Gastrocnemius medialis (tissue), 4 donors: ENCODE data around the gene ATP6V0D1. TPM values are rescaled to one million over a fixed set of nuclear protein-coding genes. Genes with fewer than 3 reads are reported as not detected.

Experiments used
- ATAC-seq, 2 donors: fragments of 150-250 bp; one replicate each; pipeline ENCODE4 v1.9.1; 2016
- DNase-seq, 2 donors: peaks; one replicate each; pipeline ENCODE4 v3.0.0-alpha.2; 2019
- H3K27ac ChIP-seq, 4 donors: fragments of 200-600 bp; sonication (generic); 1 replicate in 1 of 4; 2 replicates in 3 of 4; pipeline ENCODE4 v1.5.1; 2016 to 2018; ENCODE audit warnings: mild to moderate bottlenecking in 2 of 4, moderate library complexity in 1 of 4
- H3K27me3 ChIP-seq, 3 donors: fragments of 200-600 bp; sonication (generic) in 2 of 3; 1 replicate in 1 of 3; 2 replicates in 2 of 3; pipeline versions ENCODE4 v1.5.1 to v1.6.0; 2016 to 2019; ENCODE audit warnings: mild to moderate bottlenecking in 1 of 3, moderate library complexity in 1 of 3
- H3K36me3 ChIP-seq, 2 donors: fragments of 200-600 bp; sonication (generic) in 1 of 2; one replicate each; pipeline ENCODE4 v1.5.1; 2017 to 2018
- H3K4me1 ChIP-seq, 2 donors: fragments of 200-600 bp; sonication (generic) in 1 of 2; one replicate each; pipeline ENCODE4 v1.5.1; 2016 to 2017; ENCODE audit warnings: mild to moderate bottlenecking in 2 of 2
- H3K4me3 ChIP-seq, 4 donors: fragments of 200-600 bp; sonication (generic) in 3 of 4; 1 replicate in 1 of 4; 2 replicates in 3 of 4; pipeline ENCODE4 v1.5.1; 2016 to 2019; ENCODE audit warnings: mild to moderate bottlenecking in 2 of 4
- H3K9me3 ChIP-seq, 3 donors: fragments of 200-600 bp; sonication (generic) in 2 of 3; 1 replicate in 1 of 3; 2 replicates in 2 of 3; pipeline ENCODE4 v1.5.1; 2016 to 2019
- CTCF ChIP-seq, 5 experiments: fragments of 450-650 bp in 3 of 5; fragments of 200-600 bp in 2 of 5; sonication (generic) in 2 of 5; IDR thresholded peaks in 4 of 5; conservative IDR thresholded peaks in 1 of 5; 1 replicate in 4 of 5; 2 replicates in 1 of 5; pipeline ENCODE4 v1.5.1; 2016 to 2019; ENCODE audit warnings: antibody characterized with exemption in 5 of 5, mild to moderate bottlenecking in 3 of 5, moderate library complexity in 3 of 5
- POLR2A ChIP-seq, 2 donors: fragments of 450-650 bp; IDR thresholded peaks; one replicate each; pipeline ENCODE4 v1.6.1; 2017; ENCODE audit warnings: antibody characterized with exemption in 2 of 2, mild to moderate bottlenecking in 2 of 2, moderate library complexity in 2 of 2
- in situ Hi-C, 4 donors: fragments of 200-750 bp; cut with MboI; loops; one replicate each; pipeline versions ENCODE4 v1.15.0 to v1.8.0; 2017; ENCODE audit warnings: low sequenced_read_pairs in 4 of 4
- intact Hi-C: fragments of 100-400 bp; cut with DNase I; formaldehyde crosslinking; loops from one replicate; pipeline ENCODE4 v1.15.1; 2023; ENCODE audit warnings: low total_unique reads
- total RNA-seq, 4 donors: library from RNA; depleted of rRNA; stranded (reverse); fragments of >200 nt; gene quantifications; one replicate each; pipeline versions ENCODE4 v1.1.0 to v1.2.3, GENCODE V29; 2016

ATP6V0D1 gene
- total RNA-seq, 4 donors from 2014 or later = 117 to 211 (median 157) TPM

- ATAC-seq (no peak), DNase-seq (no peak)
- Histone ChIP-seq H3K4me1 (peaks cover 55 to 68% of the 10 kb centered on the region in 2 donors), H3K36me3 (no peaks in the 10 kb centered on the region), H3K4me3 (no peak overlapping the region), H3K27me3 (no peaks in the 10 kb centered on the region), H3K9me3 (no peaks in the 10 kb centered on the region), H3K27ac (peak overlapping the region in 3 of 4 donors; percentile 18 to 82 (median 70))
- intact Hi-C loops (no loop called here), in situ Hi-C loops (no loop called here)
- no peak for TF ChIP-seq CTCF (IDR thresholded peaks at IDR 0.05 in 4 of 5, conservative IDR thresholded peaks at IDR 0.05 in 1 of 5)
These were observed 85.9 kb downstream of the ATP6V0D1 start for GRCh38 chr16:67395105-67395457.

- intact Hi-C loops (no loop called here), in situ Hi-C loops (no loop called here)
- Histone ChIP-seq H3K4me3 (peak overlapping the region; percentile 52 to 60 (median 57)), H3K27me3 (no peaks in the 10 kb centered on the region), H3K9me3 (no peaks in the 10 kb centered on the region), H3K27ac (peak overlapping the region; percentile 66 to 85 (median 75)), H3K36me3 (no peaks in the 10 kb centered on the region), H3K4me1 (peaks cover 53 to 68% of the 10 kb centered on the region in 2 donors)
- DNase-seq = peak in 1 of 2 donors; percentile 14
- no peak for TF ChIP-seq POLR2A (IDR thresholded peaks at IDR 0.05)
- no peak for TF ChIP-seq CTCF (IDR thresholded peaks at IDR 0.05 in 4 of 5, conservative IDR thresholded peaks at IDR 0.05 in 1 of 5)
- no peak for ATAC-seq
These were observed 86.5 kb downstream of the ATP6V0D1 start for GRCh38 chr16:67394155-67395104.

- ATAC-seq (peak in 1 of 2 donors; percentile 5), DNase-seq (no peak)
- intact Hi-C loops = loop anchor here (2.0 kb wide), 1 partner anchor 17 kb away; no protein-coding TSS in a partner anchor
- H3K4me1 ChIP-seq = peaks cover 54 to 68% of the 10 kb centered on the region in 2 donors
- peak overlapping the region; percentile 66 to 85 (median 75) for H3K27ac ChIP-seq
- H3K36me3 ChIP-seq = no peaks in the 10 kb centered on the region
- TF ChIP-seq POLR2A (IDR thresholded peaks at IDR 0.05) = no peak
- no peak for TF ChIP-seq CTCF (IDR thresholded peaks at IDR 0.05 in 4 of 5, conservative IDR thresholded peaks at IDR 0.05 in 1 of 5)
- no peaks in the 10 kb centered on the region for H3K27me3 ChIP-seq
- H3K9me3 ChIP-seq = no peaks in the 10 kb centered on the region
- in situ Hi-C loops = no loop called here
- peak overlapping the region; percentile 52 to 60 (median 57) for H3K4me3 ChIP-seq
These were observed 87.2 kb downstream of the ATP6V0D1 start for GRCh38 chr16:67393788-67394154.

- intact Hi-C loops (loop anchor here (2.0 kb wide), 1 partner anchor 16 kb away; no protein-coding TSS in a partner anchor), in situ Hi-C loops (no loop called here)
- Histone ChIP-seq H3K4me3 (peak within 1 kb of the TSS; percentile 52 to 60 (median 57)), H3K9me3 (no peaks in the 10 kb centered on the region), H3K27ac (peak within 1 kb of the TSS; percentile 66 to 85 (median 75)), H3K27me3 (no peaks in the 10 kb centered on the region), H3K36me3 (no peaks in the 10 kb centered on the region), H3K4me1 (peaks cover 54 to 68% of the 10 kb centered on the region in 2 donors)
- ATAC-seq (peak; percentile 51 to 53), DNase-seq (peak; percentile 55 to 79)
- TF ChIP-seq CTCF (IDR thresholded peaks at IDR 0.05 in 4 of 5, conservative IDR thresholded peaks at IDR 0.05 in 1 of 5) (peak; percentile 56 to 72 (median 67)), POLR2A (IDR thresholded peaks at IDR 0.05) (peak; percentile 24 to 33)
These were observed 87.7 kb downstream of the ATP6V0D1 start, which contains the start of gene TPPP3 for GRCh38 chr16:67393111-67393787. TSS of gene TPPP3 (minus strand) at chr16:67393498. CDS start at chr16:67391111, 2,387 bp downstream.
